HTR-8/SVneo (cell line): ENCODE data around the gene PCDHGA11.
"Not testable (repeated sequence)": the region's sequence is repeated elsewhere in the genome, so short reads cannot be mapped to it uniquely, and the experiment has no call there.

Experiments used
- DNase-seq: peaks from one replicate; pipeline ENCODE4 v3.0.0; 2011; ENCODE audit warnings: low spot score, mixed read lengths; ENCODE audit not compliant: insufficient read length
- FAIRE-seq: peaks from 2 replicates; lab custom pipeline; 2011; peaks lifted over from hg19 to GRCh38; lab: Jason Lieb, UNC

The PCDHGA11 gene

GRCh38 chr5:141420855-141421488, at the start of gene PCDHGA11:
PCDHGA11 (plus strand) TSS chr5:141421051; CDS start chr5:141421228, 177 bp downstream.
- DNase-seq (no peak), FAIRE-seq (no peak)

GRCh38 chr5:141371572-141372475, 49.0 kb upstream of the PCDHGA11 start:
- FAIRE-seq (no peak), DNase-seq (no peak)

GRCh38 chr5:141373673-141374317, 47.1 kb upstream of the PCDHGA11 start, which contains the start of gene PCDHGA6:
PCDHGA6 (plus strand) TSS chr5:141373891; CDS start chr5:141374084, 193 bp downstream.
- FAIRE-seq (no peak), DNase-seq (peak; percentile 41)

- FAIRE-seq (no peak), DNase-seq (no peak)
These were observed 46.2 kb upstream of the PCDHGA11 start for GRCh38 chr5:141374627-141375026.

- not testable (repeated sequence) for DNase-seq, FAIRE-seq
These were observed 45.3 kb upstream of the PCDHGA11 start for GRCh38 chr5:141375444-141376155.

- FAIRE-seq = no peak
- DNase-seq = peak; percentile 14
These were observed 38.2 kb upstream of the PCDHGA11 start, which contains the start of gene PCDHGA7 for GRCh38 chr5:141382469-141383294. PCDHGA7 (plus strand) TSS chr5:141382742; CDS start chr5:141382900, 158 bp downstream.

GRCh38 chr5:141383345-141383744, 37.5 kb upstream of the PCDHGA11 start:
- DNase-seq (no peak), FAIRE-seq (no peak)

GRCh38 chr5:141384471-141385267, 36.2 kb upstream of the PCDHGA11 start:
- no peak for DNase-seq
- FAIRE-seq = peak; percentile 20

GRCh38 chr5:141387557-141388311, 33.1 kb upstream of the PCDHGA11 start, which contains the start of gene PCDHGB4:
PCDHGB4 (plus strand) TSS chr5:141387698; CDS start chr5:141387885, 187 bp downstream.
- FAIRE-seq (peak; percentile 93), DNase-seq (peak; percentile 34)

GRCh38 chr5:141388661-141389060, 32.2 kb upstream of the PCDHGA11 start:
- FAIRE-seq = no peak
- DNase-seq = no peak

- FAIRE-seq (no peak), DNase-seq (no peak)
These were observed 31.5 kb upstream of the PCDHGA11 start for GRCh38 chr5:141389153-141390042.

- no peak for FAIRE-seq
- DNase-seq = no peak
These were observed 28.2 kb upstream of the PCDHGA11 start, which contains the start of gene PCDHGA8 for GRCh38 chr5:141392429-141393198. PCDHGA8 (plus strand) TSS chr5:141392633; CDS start chr5:141392814, 181 bp downstream.

GRCh38 chr5:141393267-141393666, 27.6 kb upstream of the PCDHGA11 start:
- FAIRE-seq (no peak), DNase-seq (no peak)

GRCh38 chr5:141394401-141395187, 26.3 kb upstream of the PCDHGA11 start:
- not testable (repeated sequence) for DNase-seq, FAIRE-seq
